Brain microvascular endothelial cell (primary cell): ENCODE data around the gene CCDC8.

Experiments used
- DNase-seq: peaks from one replicate; pipeline ENCODE4 v3.0.0-alpha.2; 2020
- H3K27ac ChIP-seq: fragments of 250-450 bp; sonication (Bioruptor Pico); 2 replicates; pipeline ENCODE4 v1.5.1; 2020; ENCODE audit warnings: mild to moderate bottlenecking, moderate library complexity
- H3K27me3 ChIP-seq: fragments of 250-450 bp; sonication (Bioruptor Pico); replicated peaks from 2 replicates; pipeline ENCODE4 v1.5.1; 2020; ENCODE audit warnings: mild to moderate bottlenecking
- H3K36me3 ChIP-seq: fragments of 250-450 bp; sonication (Bioruptor Pico); replicated peaks from 2 replicates; pipeline ENCODE4 v1.5.1; 2020; ENCODE audit warnings: mild to moderate bottlenecking
- H3K4me3 ChIP-seq: 2 replicates; pipeline ENCODE4 v1.5.1; 2011; ENCODE audit warnings: low read depth, mild to moderate bottlenecking, control low read depth, low read length, moderate library complexity
- CTCF ChIP-seq: IDR thresholded peaks from 2 replicates; pipeline ENCODE4 v1.5.1; 2011; ENCODE audit warnings: low read depth, mild to moderate bottlenecking, moderate library complexity, low read length, control low read depth, inconsistent platforms; ENCODE audit errors: missing control alignments
- in situ Hi-C: cut with HindIII; loops from 2 replicates; pipeline ENCODE4 v1.10.0; 2017; ENCODE audit warnings: low sequenced_read_pairs, low pct_ligation_motif_present

The CCDC8 gene

GRCh38 chr19:46391296-46392251 lies 21.8 kb downstream of the CCDC8 start:
- no peak for TF ChIP-seq CTCF
- H3K36me3 ChIP-seq: peaks cover 52% of the 10 kb centered on the region
- no peak overlapping the region for H3K4me3 ChIP-seq
- no peak for DNase-seq
- in situ Hi-C loops: no loop called here
- no peak overlapping the region for H3K27ac ChIP-seq
- no peaks in the 10 kb centered on the region for H3K27me3 ChIP-seq

- Histone ChIP-seq H3K27me3 (no peaks in the 10 kb centered on the region), H3K27ac (no peak overlapping the region), H3K36me3 (peaks cover 57% of the 10 kb centered on the region), H3K4me3 (no peak overlapping the region)
- no peak for DNase-seq
- in situ Hi-C loops: no loop called here
- TF ChIP-seq CTCF: no peak
These were observed 22.5 kb downstream of the CCDC8 start for GRCh38 chr19:46390866-46391265.

- no peak for DNase-seq
- no peak overlapping the region for H3K27ac ChIP-seq
- no peak for TF ChIP-seq CTCF
- peaks cover 59% of the 10 kb centered on the region for H3K36me3 ChIP-seq
- H3K4me3 ChIP-seq: no peak overlapping the region
- in situ Hi-C loops: no loop called here
- no peaks in the 10 kb centered on the region for H3K27me3 ChIP-seq
These were observed 23.1 kb downstream of the CCDC8 start for GRCh38 chr19:46390121-46390858.

GRCh38 chr19:46388311-46389095 lies 24.9 kb downstream of the CCDC8 start:
- no peak overlapping the region for H3K4me3 ChIP-seq
- in situ Hi-C loops: no loop called here
- H3K27ac ChIP-seq: no peak overlapping the region
- peaks cover 76% of the 10 kb centered on the region for H3K36me3 ChIP-seq
- no peaks in the 10 kb centered on the region for H3K27me3 ChIP-seq
- no peak for TF ChIP-seq CTCF
- DNase-seq: no peak

- in situ Hi-C loops: no loop called here
- no peaks in the 10 kb centered on the region for H3K27me3 ChIP-seq
- H3K27ac ChIP-seq: no peak overlapping the region
- peaks cover 80% of the 10 kb centered on the region for H3K36me3 ChIP-seq
- TF ChIP-seq CTCF: no peak
- no peak for DNase-seq
- H3K4me3 ChIP-seq: no peak overlapping the region
These were observed 25.6 kb downstream of the CCDC8 start for GRCh38 chr19:46387713-46388130.
